Neuronal stem cell (in vitro differentiated cells): ENCODE results near the gene ZNF212.

Experiments used
- DNase-seq: peaks from one replicate; pipeline ENCODE4 v3.0.0-alpha.2; 2013; ENCODE audit warnings: low spot score
- H2AFZ ChIP-seq: one replicate; pipeline ENCODE4 v1.6.1; 2013; ENCODE audit warnings: mild to moderate bottlenecking, low read length, inconsistent platforms
- H2AK5ac ChIP-seq: 2 replicates; pipeline ENCODE4 v1.6.1; 2013; ENCODE audit warnings: low read depth, mild to moderate bottlenecking, inconsistent platforms, low read length, moderate library complexity, mixed read lengths
- H2BK120ac ChIP-seq: 2 replicates; pipeline ENCODE4 v1.6.1; 2013; ENCODE audit warnings: low read depth, mild to moderate bottlenecking, inconsistent platforms, low read length, moderate library complexity, mixed read lengths
- H2BK12ac ChIP-seq: one replicate; pipeline ENCODE4 v1.6.1; 2013; ENCODE audit warnings: low read length, inconsistent platforms
- H2BK15ac ChIP-seq: 2 replicates; pipeline ENCODE4 v1.6.1; 2013; ENCODE audit warnings: mild to moderate bottlenecking, low read length, inconsistent platforms, mixed read lengths
- H2BK5ac ChIP-seq: one replicate; pipeline ENCODE4 v1.6.1; 2013; ENCODE audit warnings: inconsistent platforms, mild to moderate bottlenecking, low read length, moderate library complexity
- H3K14ac ChIP-seq: one replicate; pipeline ENCODE4 v1.6.1; 2013; ENCODE audit warnings: low read length, inconsistent platforms
- H3K18ac ChIP-seq: 2 replicates; pipeline ENCODE4 v1.6.1; 2013; ENCODE audit warnings: low read length, inconsistent platforms
- H3K23ac ChIP-seq: 2 replicates; pipeline ENCODE4 v1.6.1; 2013; ENCODE audit warnings: low read depth, mild to moderate bottlenecking, mixed read lengths, low read length, inconsistent platforms; ENCODE audit not compliant: poor library complexity
- H3K27ac ChIP-seq: replicated peaks from 3 replicates; pipeline ENCODE4 v1.5.1; 2013; ENCODE audit warnings: low read length, inconsistent platforms
- H3K27me3 ChIP-seq, 3 experiments: 2 replicates each; pipeline ENCODE4 v1.6.1; 2013; ENCODE audit warnings: low read length in 3 of 3, mild to moderate bottlenecking in 2 of 3, inconsistent platforms in 1 of 3, low read depth in 1 of 3, mixed read lengths in 1 of 3, moderate library complexity in 1 of 3; ENCODE audit not compliant: control insufficient read depth in 3 of 3, insufficient read depth in 3 of 3
- H3K36me3 ChIP-seq, 2 donors: replicated peaks in 1 of 2; 2 replicates each; pipeline ENCODE4 v1.6.1; 2013; ENCODE audit warnings: low read length in 2 of 2; ENCODE audit not compliant: control insufficient read depth in 2 of 2, insufficient read depth in 2 of 2
- H3K4ac ChIP-seq: 2 replicates; pipeline ENCODE4 v1.6.1; 2013; ENCODE audit warnings: inconsistent platforms, mild to moderate bottlenecking, low read length, moderate library complexity
- H3K4me1 ChIP-seq, 2 donors: 1 replicate in 1 of 2; 2 replicates in 1 of 2; pipeline ENCODE4 v1.6.1; 2013; ENCODE audit warnings: low read length in 2 of 2, low read depth in 1 of 2; ENCODE audit not compliant: control insufficient read depth in 2 of 2, insufficient read depth in 1 of 2
- H3K4me2 ChIP-seq: one replicate; pipeline ENCODE4 v1.6.1; 2013; ENCODE audit warnings: mild to moderate bottlenecking, low read length, inconsistent platforms; ENCODE audit not compliant: insufficient read depth, poor library complexity, severe bottlenecking
- H3K4me3 ChIP-seq, 2 donors: 2 replicates each; pipeline ENCODE4 v1.5.1; 2013; ENCODE audit warnings: low read length in 2 of 2, mild to moderate bottlenecking in 2 of 2, inconsistent platforms in 1 of 2, moderate library complexity in 1 of 2
- H3K79me1 ChIP-seq: one replicate; pipeline ENCODE4 v1.6.1; 2013; ENCODE audit warnings: low read depth, mild to moderate bottlenecking, inconsistent platforms, low read length, moderate library complexity
- H3K9ac ChIP-seq: one replicate; pipeline ENCODE4 v1.6.1; 2013; ENCODE audit warnings: mild to moderate bottlenecking, low read depth, low read length, inconsistent platforms; ENCODE audit not compliant: poor library complexity
- H3K9me3 ChIP-seq, 2 donors: replicated peaks in 1 of 2; 2 replicates each; pipeline versions ENCODE3 to v1.6.1; 2013; ENCODE audit warnings: low read length in 2 of 2, mild to moderate bottlenecking in 2 of 2, inconsistent platforms in 1 of 2, low read depth in 1 of 2, mixed read lengths in 1 of 2, moderate library complexity in 1 of 2; ENCODE audit not compliant: control insufficient read depth in 2 of 2, insufficient read depth in 1 of 2
- H4K8ac ChIP-seq: one replicate; pipeline ENCODE4 v1.6.1; 2013; ENCODE audit warnings: low read depth, mild to moderate bottlenecking, inconsistent platforms, low read length, moderate library complexity
- H4K91ac ChIP-seq: one replicate; pipeline ENCODE4 v1.6.1; 2013; ENCODE audit warnings: low read length, low read depth, mild to moderate bottlenecking, inconsistent platforms; ENCODE audit not compliant: poor library complexity
- WGBS, 2 donors: extraction: QIAGEN DNeasy Blood & Tissue Kit; methylation state at CpG; one replicate each; pipeline ENCODE4 v1.1.7; 2013; ENCODE audit warnings: missing lambda C conversion rate in 2 of 2, mixed read lengths in 1 of 2; ENCODE audit not compliant: insufficient read length in 2 of 2, insufficient replicate concordance in 1 of 2; ENCODE audit errors: extremely low coverage in 2 of 2; 5-methylcytosine and 5-hydroxymethylcytosine counted together

ZNF212 gene

GRCh38 chr7:149214020-149214720, 25.3 kb upstream of the ZNF212 start:
- no peak overlapping the region for H2AFZ ChIP-seq
- no peak overlapping the region for H2AK5ac ChIP-seq
- no CpG with 5 or more reads among the region's 7 CpGs for WGBS, 2 donors
- no peaks in the 10 kb centered on the region for H3K4me1 ChIP-seq
- peaks cover 64 to 97% of the 10 kb centered on the region in 2 donors for H3K36me3 ChIP-seq
- H3K27ac ChIP-seq = no peak overlapping the region
- H2BK15ac ChIP-seq = no peak overlapping the region
- no peak overlapping the region for H3K4ac ChIP-seq
- H3K9ac ChIP-seq = no peak overlapping the region
- no peak overlapping the region for H3K23ac ChIP-seq
- H3K18ac ChIP-seq = no peak overlapping the region
- no peak overlapping the region for H2BK12ac ChIP-seq
- H2BK5ac ChIP-seq = no peak overlapping the region
- no peak overlapping the region for H4K91ac ChIP-seq
- no peak overlapping the region for H2BK120ac ChIP-seq
- no peak overlapping the region for H3K14ac ChIP-seq
- no peaks in the 10 kb centered on the region for H3K79me1 ChIP-seq
- H3K4me2 ChIP-seq = no peak overlapping the region
- DNase-seq = no peak
- no peaks in the 10 kb centered on the region for H3K27me3 ChIP-seq
- no peaks in the 10 kb centered on the region for H3K9me3 ChIP-seq
- no peak overlapping the region for H3K4me3 ChIP-seq
- H4K8ac ChIP-seq = no peak overlapping the region

DNA sequence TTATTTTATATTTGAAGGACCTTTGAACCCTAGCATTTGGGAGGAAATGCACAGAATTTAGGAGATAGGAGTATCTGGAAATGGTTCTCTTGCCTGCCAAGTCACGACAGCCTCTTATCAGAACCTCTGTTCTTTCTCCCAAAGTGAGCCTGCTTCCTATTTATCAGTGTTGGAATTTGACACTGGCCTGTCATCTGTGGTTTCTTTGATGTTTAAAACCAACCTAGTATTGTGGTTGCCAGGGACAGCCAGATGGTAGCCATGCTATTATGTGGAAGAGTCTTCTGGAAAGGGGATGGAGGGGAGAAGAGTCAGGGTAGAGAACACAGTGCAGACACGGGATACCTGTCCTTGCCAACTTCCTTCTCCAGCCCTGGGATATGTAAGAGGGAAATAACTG, 23.0 kb upstream of the ZNF212 start:
- Histone ChIP-seq H2BK120ac (no peak overlapping the region), H4K91ac (no peak overlapping the region), H2BK5ac (no peak overlapping the region), H2BK15ac (no peak overlapping the region), H3K18ac (no peak overlapping the region), H3K9ac (no peak overlapping the region), H4K8ac (no peak overlapping the region), H3K27ac (no peak overlapping the region), H3K4me2 (no peak overlapping the region), H3K79me1 (no peaks in the 10 kb centered on the region), H3K36me3 (peaks cover 53 to 96% of the 10 kb centered on the region in 2 donors), H3K4me3 (no peak overlapping the region), H3K9me3 (no peaks in the 10 kb centered on the region), H3K23ac (no peak overlapping the region), H2AK5ac (no peak overlapping the region), H3K27me3 (no peaks in the 10 kb centered on the region), H3K4me1 (no peaks in the 10 kb centered on the region), H2BK12ac (no peak overlapping the region), H3K14ac (no peak overlapping the region), H2AFZ (no peak overlapping the region), H3K4ac (no peak overlapping the region)
- no CpG with 5 or more reads among the region's 2 CpGs for WGBS, 2 donors
- DNase-seq = no peak

DNA sequence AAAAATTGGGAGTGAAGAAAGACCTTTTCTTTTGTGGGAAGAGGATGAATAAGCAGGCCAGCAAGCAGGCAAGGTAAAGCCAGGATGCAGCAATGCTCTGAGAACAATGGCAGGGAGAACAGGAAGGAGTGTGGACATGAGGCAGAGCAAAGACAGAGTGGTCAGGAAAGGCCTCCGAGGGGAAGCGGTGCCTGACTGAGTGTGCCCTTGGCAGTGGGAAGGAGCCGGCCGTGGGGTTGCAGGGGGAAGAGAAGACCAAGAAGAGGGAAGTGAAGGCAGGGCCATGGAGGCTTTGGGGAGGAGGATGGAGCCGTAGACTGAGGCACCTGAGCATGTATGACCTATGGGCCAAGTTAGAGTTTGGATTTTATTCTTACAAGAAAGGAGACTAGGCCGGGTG, 21.9 kb upstream of the ZNF212 start:
- Histone ChIP-seq H3K4me3 (no peak overlapping the region), H2BK120ac (no peak overlapping the region), H3K36me3 (peaks cover 46 to 92% of the 10 kb centered on the region in 2 donors), H3K4me1 (no peaks in the 10 kb centered on the region), H3K14ac (no peak overlapping the region), H3K9ac (no peak overlapping the region), H4K8ac (no peak overlapping the region), H3K18ac (no peak overlapping the region), H2BK5ac (no peak overlapping the region), H3K27ac (no peak overlapping the region), H3K23ac (no peak overlapping the region), H2AK5ac (no peak overlapping the region), H4K91ac (no peak overlapping the region), H2BK15ac (no peak overlapping the region), H3K27me3 (no peaks in the 10 kb centered on the region), H3K4me2 (no peak overlapping the region), H2AFZ (no peak overlapping the region), H3K79me1 (no peaks in the 10 kb centered on the region), H3K9me3 (no peaks in the 10 kb centered on the region), H2BK12ac (no peak overlapping the region), H3K4ac (no peak overlapping the region)
- DNase-seq = no peak
- WGBS, 2 donors = no CpG with 5 or more reads among the region's 6 CpGs

DNA sequence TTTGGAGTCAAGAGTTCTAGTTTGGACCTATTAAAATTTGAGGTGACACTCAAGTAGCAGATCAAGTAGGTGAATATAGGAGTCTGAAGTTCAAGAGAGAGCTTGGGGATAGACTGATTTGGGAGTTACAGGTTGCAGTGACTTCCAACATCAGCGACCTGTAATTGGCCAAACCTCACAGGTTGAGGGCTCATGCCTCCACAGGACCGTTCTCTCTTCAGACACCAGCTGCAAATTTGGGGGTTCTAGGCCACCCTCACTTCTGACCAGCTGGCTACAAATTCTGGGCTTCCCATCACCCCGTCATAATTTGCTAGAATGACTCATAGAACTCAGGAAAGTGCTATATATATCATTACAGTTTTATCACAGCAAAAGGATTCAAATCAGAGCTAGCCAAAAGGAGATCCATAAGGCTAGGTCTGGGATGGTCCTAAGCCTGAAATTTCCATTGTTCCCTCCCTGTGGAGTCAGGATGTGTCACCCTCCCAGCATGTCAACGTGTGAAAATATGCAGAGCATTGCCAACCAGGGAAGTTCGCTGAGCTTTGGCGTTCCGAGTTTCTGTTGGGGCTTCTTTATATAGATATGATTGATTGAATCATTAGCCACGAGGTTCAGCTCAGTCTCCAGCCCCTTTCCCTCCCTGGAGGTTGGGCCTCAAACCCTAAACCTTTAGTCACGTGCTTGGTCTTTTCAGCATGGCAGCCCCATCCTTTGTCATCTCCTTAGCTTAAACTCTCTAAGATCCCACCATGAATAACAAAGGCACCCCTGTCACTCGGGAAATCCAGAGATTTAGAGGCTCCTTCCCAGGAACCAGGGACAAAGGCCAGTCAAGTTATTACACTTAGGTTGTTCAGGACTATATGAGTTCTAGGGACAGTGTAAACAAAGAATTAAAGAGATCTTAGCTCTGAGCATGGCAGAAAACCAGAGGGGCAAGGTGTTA, 20.7 kb upstream of the ZNF212 start:
- Histone ChIP-seq H3K9me3 (no peaks in the 10 kb centered on the region), H3K79me1 (peaks cover 2% of the 10 kb centered on the region), H4K8ac (no peak overlapping the region), H2BK120ac (no peak overlapping the region), H2BK5ac (no peak overlapping the region), H2AK5ac (no peak overlapping the region), H3K14ac (no peak overlapping the region), H3K27ac (no peak overlapping the region), H3K9ac (no peak overlapping the region), H2AFZ (no peak overlapping the region), H2BK12ac (no peak overlapping the region), H4K91ac (no peak overlapping the region), H3K4me2 (no peak overlapping the region), H3K27me3 (no peaks in the 10 kb centered on the region), H3K4me1 (no peaks in the 10 kb centered on the region), H3K23ac (no peak overlapping the region), H2BK15ac (no peak overlapping the region), H3K4ac (no peak overlapping the region), H3K4me3 (no peak overlapping the region), H3K36me3 (peaks cover 42 to 86% of the 10 kb centered on the region in 2 donors), H3K18ac (no peak overlapping the region)
- no peak for DNase-seq
- no CpG with 5 or more reads among the region's 10 CpGs for WGBS, 2 donors
